Measurements from ENCODE around the gene BPIFA2.

GRCh38 chr20:33192912-33193501 lies 25.0 kb downstream of the BPIFA2 start:
- TF ChIP-seq MXI1 (conservative IDR thresholded peaks at IDR 0.05; ENCODE audit: poor library complexity, severe bottlenecking), result no peak
- TF ChIP-seq RAD21 (conservative IDR thresholded peaks at IDR 0.05), result no peak
- no peak for TF ChIP-seq CTCF (IDR thresholded peaks at IDR 0.05; ENCODE audit: poor library complexity, severe bottlenecking)
- TF ChIP-seq POLR2AphosphoS5 (IDR thresholded peaks at IDR 0.05), result no peak
- no peak for TF ChIP-seq EZH2 (IDR thresholded peaks at IDR 0.05; ENCODE audit: borderline replicate concordance, insufficient read depth, low read length, poor library complexity, severe bottlenecking)
- TF ChIP-seq, protein P1, sequence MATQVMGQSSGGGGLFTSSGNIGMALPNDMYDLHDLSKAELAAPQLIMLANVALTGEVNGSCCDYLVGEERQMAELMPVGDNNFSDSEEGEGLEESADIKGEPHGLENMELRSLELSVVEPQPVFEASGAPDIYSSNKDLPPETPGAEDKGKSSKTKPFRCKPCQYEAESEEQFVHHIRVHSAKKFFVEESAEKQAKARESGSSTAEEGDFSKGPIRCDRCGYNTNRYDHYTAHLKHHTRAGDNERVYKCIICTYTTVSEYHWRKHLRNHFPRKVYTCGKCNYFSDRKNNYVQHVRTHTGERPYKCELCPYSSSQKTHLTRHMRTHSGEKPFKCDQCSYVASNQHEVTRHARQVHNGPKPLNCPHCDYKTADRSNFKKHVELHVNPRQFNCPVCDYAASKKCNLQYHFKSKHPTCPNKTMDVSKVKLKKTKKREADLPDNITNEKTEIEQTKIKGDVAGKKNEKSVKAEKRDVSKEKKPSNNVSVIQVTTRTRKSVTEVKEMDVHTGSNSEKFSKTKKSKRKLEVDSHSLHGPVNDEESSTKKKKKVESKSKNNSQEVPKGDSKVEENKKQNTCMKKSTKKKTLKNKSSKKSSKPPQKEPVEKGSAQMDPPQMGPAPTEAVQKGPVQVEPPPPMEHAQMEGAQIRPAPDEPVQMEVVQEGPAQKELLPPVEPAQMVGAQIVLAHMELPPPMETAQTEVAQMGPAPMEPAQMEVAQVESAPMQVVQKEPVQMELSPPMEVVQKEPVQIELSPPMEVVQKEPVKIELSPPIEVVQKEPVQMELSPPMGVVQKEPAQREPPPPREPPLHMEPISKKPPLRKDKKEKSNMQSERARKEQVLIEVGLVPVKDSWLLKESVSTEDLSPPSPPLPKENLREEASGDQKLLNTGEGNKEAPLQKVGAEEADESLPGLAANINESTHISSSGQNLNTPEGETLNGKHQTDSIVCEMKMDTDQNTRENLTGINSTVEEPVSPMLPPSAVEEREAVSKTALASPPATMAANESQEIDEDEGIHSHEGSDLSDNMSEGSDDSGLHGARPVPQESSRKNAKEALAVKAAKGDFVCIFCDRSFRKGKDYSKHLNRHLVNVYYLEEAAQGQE (IDR thresholded peaks at IDR 0.05; ENCODE audit: borderline replicate concordance), result no peak
- TF ChIP-seq EP300 (conservative IDR thresholded peaks at IDR 0.05; ENCODE audit: poor library complexity, severe bottlenecking), result no peak
- no peak for TF ChIP-seq SMC3 (conservative IDR thresholded peaks at IDR 0.05; ENCODE audit: poor library complexity)
